CD4-positive, alpha-beta T cell (primary cell): Measurements from ENCODE around the gene NEGR1. TPM values are rescaled to one million over a fixed set of nuclear protein-coding genes. Genes with fewer than 3 reads are reported as not detected.

Experiments
- ATAC-seq: fragments of 200-7000 bp; cut with Tn5 transposase; one replicate; pipeline ENCODE4 v1.10.0; 2022; ENCODE audit warnings: mild to moderate bottlenecking; ENCODE audit not compliant: poor library complexity
- CTCF ChIA-PET: fragments of 350-600 bp; sonication (Branson Sonifier 250); formaldehyde crosslinking; loops from one replicate; lab custom pipeline; 2021; ENCODE audit warnings: antibody characterized with exemption, inconsistent platforms; lab: Charles Lee
- POLR2A ChIA-PET: fragments of 350-600 bp; sonication (Branson Sonifier 250); formaldehyde crosslinking; loops from one replicate; lab custom pipeline; 2021; ENCODE audit warnings: antibody characterized with exemption, inconsistent platforms; lab: Charles Lee
- DNase-seq, 14 experiments: peaks; one replicate each; pipeline ENCODE4 v3.0.0-alpha.2; 2013 to 2020; ENCODE audit warnings: mixed read lengths in 2 of 14
- H3K27ac ChIP-seq, 2 donors: one replicate each; pipeline versions ENCODE4 v1.5.1 to v1.7.0; 2013; ENCODE audit warnings: low read length in 2 of 2, low read depth in 1 of 2, mild to moderate bottlenecking in 1 of 2
- H3K27me3 ChIP-seq, 2 experiments: 1 replicate in 1 of 2; 2 replicates in 1 of 2; pipeline versions ENCODE4 v1.6.1 to v1.7.0; 2013; ENCODE audit warnings: low read length in 2 of 2, control low read depth in 1 of 2, mild to moderate bottlenecking in 1 of 2, moderate library complexity in 1 of 2; ENCODE audit not compliant: insufficient read depth in 2 of 2, control insufficient read depth in 1 of 2
- H3K36me3 ChIP-seq: one replicate; pipeline ENCODE4 v1.6.1; 2013; ENCODE audit warnings: low read length, control low read depth; ENCODE audit not compliant: insufficient read depth
- H3K4me1 ChIP-seq: one replicate; pipeline ENCODE4 v1.6.1; 2013; ENCODE audit warnings: low read length, control low read depth; ENCODE audit not compliant: insufficient read depth
- H3K4me3 ChIP-seq: one replicate; pipeline ENCODE4 v1.5.1; 2013; ENCODE audit warnings: mild to moderate bottlenecking, low read length, moderate library complexity
- H3K9me3 ChIP-seq, 2 experiments: 1 replicate in 1 of 2; 2 replicates in 1 of 2; pipeline versions ENCODE4 v1.6.1 to v1.7.0; 2013; ENCODE audit warnings: low read length in 2 of 2, mild to moderate bottlenecking in 2 of 2, control low read depth in 1 of 2, moderate library complexity in 1 of 2; ENCODE audit not compliant: control insufficient read depth in 1 of 2, insufficient read depth in 1 of 2
- H3K27ac Mint-ChIP-seq: one replicate; pipeline ENCODE4 v1.8.0; 2020; ENCODE audit warnings: mixed read lengths
- H3K27me3 Mint-ChIP-seq: one replicate; pipeline ENCODE4 v1.8.0; 2021; ENCODE audit warnings: mixed read lengths
- H3K36me3 Mint-ChIP-seq: one replicate; pipeline ENCODE4 v1.8.0; 2021; ENCODE audit warnings: low read depth, mixed read lengths
- H3K4me1 Mint-ChIP-seq: one replicate; pipeline ENCODE4 v1.8.0; 2021; ENCODE audit warnings: low read depth, mixed read lengths
- H3K4me3 Mint-ChIP-seq: one replicate; pipeline ENCODE4 v1.8.0; 2020; ENCODE audit warnings: mild to moderate bottlenecking, mixed read lengths
- H3K9me3 Mint-ChIP-seq: one replicate; pipeline ENCODE4 v1.8.0; 2020; ENCODE audit warnings: mixed read lengths
- CTCF ChIP-seq: fragments of 200-600 bp; IDR thresholded peaks from one replicate; pipeline ENCODE4 v1.8.0; 2022; ENCODE audit warnings: antibody characterized with exemption, mild to moderate bottlenecking
- intact Hi-C, 2 experiments: fragments of 100-400 bp; cut with DNase I in 1 of 2; cut with micrococcal nuclease in 1 of 2; formaldehyde crosslinking; loops; one replicate each; pipeline versions ENCODE4 v1.15.1 to v1.9.0; 2023 to 2025; cut with DNase I, micrococcal nuclease
- total RNA-seq, 174 experiments: library from RNA in 2 of 174; stranded (reverse) in 2 of 174; gene quantifications; one replicate each; pipeline ENCODE4 v1.2.3 and lab custom pipeline; 2021 to 2026

The NEGR1 gene
- total RNA-seq, 2 experiments from 2014 or later: 0.03 TPM

GRCh38 chr1:71650119-71650518, 632.2 kb downstream of the NEGR1 start:
- intact Hi-C loops: no loop called here
- Mint-ChIP-seq H3K36me3 (no peaks in the 10 kb centered on the region), H3K27me3 (no peaks in the 10 kb centered on the region), H3K27ac (no peak overlapping the region), H3K9me3 (no peaks in the 10 kb centered on the region), H3K4me1 (no peaks in the 10 kb centered on the region), H3K4me3 (no peak overlapping the region)
- no peak overlapping the region for H3K27ac ChIP-seq
- H3K27me3 ChIP-seq: no peaks in the 10 kb centered on the region
- ATAC-seq (no peak), DNase-seq (no peak)
- H3K36me3 ChIP-seq: no peaks in the 10 kb centered on the region
- no peak for TF ChIP-seq CTCF
- H3K9me3 ChIP-seq: no peaks in the 10 kb centered on the region
- no peak overlapping the region for H3K4me3 ChIP-seq
- CTCF ChIA-PET: interaction anchor here (1.1 kb wide), 1 partner anchor 8 kb away, joined by 3 read pairs; no protein-coding TSS in a partner anchor
- POLR2A ChIA-PET: interaction anchor here (0.8 kb wide), 1 partner anchor 19 kb away, joined by 3 read pairs; no protein-coding TSS in a partner anchor
- H3K4me1 ChIP-seq: no peaks in the 10 kb centered on the region

DNA sequence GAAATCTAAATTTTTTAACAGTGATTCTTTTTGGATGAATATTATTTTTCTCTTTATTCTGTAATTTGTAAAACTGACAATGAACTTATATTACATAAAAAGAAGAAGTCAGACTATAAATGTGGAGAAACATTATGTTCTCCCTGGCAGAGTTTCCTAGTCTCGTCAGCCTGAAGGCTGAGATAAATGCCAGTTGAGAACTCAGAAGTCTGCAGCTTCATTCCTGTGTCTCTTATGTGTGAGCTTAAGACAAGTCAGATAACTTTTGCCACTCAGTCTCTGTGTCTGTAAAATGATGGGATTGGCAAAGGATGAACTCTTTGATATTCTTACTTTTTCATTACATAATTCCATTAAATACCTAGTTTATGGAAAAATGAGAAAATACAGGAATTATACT, 632.7 kb downstream of the NEGR1 start:
- Mint-ChIP-seq H3K9me3 (no peaks in the 10 kb centered on the region), H3K36me3 (no peaks in the 10 kb centered on the region), H3K4me3 (no peak overlapping the region), H3K27ac (no peak overlapping the region), H3K27me3 (no peaks in the 10 kb centered on the region), H3K4me1 (no peaks in the 10 kb centered on the region)
- ChIA-PET CTCF (no interaction called here), POLR2A (no interaction called here)
- Histone ChIP-seq H3K9me3 (no peaks in the 10 kb centered on the region), H3K36me3 (no peaks in the 10 kb centered on the region), H3K27ac (no peak overlapping the region), H3K4me1 (no peaks in the 10 kb centered on the region), H3K4me3 (no peak overlapping the region), H3K27me3 (no peaks in the 10 kb centered on the region)
- no peak for ATAC-seq
- no peak for DNase-seq
- intact Hi-C loops: no loop called here
- TF ChIP-seq CTCF: no peak

DNA sequence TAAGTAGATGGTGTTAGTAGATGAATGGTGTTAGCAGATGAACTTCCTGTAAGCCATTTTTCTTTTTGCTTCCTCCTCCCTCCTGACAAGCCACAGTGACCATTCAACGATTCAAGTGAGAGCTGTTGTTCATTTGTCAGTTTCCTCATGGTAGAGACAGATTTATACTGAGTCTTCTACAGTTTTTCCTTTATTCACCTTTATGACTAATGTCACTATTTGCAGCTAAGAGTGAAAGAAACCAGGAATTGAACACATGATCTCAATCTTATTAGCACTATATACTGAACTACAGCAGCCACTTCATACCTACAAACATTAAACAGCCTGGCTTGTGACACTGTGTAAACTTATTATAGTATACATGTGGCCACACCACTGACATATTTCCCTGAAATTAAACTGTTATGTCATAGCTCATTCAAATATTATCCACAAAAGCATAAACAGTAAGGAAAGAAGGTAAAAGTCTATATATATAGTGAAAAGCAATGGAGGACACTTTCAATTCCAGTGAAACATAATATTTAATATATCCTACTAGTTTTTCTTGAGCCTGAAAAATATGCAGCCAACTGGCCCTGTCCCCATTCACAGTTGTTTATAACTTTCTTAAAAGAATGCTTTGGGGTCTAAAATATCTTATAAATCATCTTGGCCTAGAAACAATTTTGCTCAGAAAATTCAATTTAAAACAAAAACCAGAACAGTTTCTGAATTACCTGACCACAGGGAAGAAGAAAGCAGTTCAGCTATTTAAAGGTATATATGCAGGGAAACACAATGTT, 634.6 kb downstream of the NEGR1 start:
- Histone ChIP-seq H3K4me3 (no peak overlapping the region), H3K9me3 (no peaks in the 10 kb centered on the region), H3K27me3 (no peaks in the 10 kb centered on the region), H3K36me3 (no peaks in the 10 kb centered on the region), H3K27ac (no peak overlapping the region), H3K4me1 (no peaks in the 10 kb centered on the region)
- TF ChIP-seq CTCF: no peak
- Mint-ChIP-seq H3K27me3 (no peaks in the 10 kb centered on the region), H3K9me3 (no peaks in the 10 kb centered on the region), H3K4me1 (no peaks in the 10 kb centered on the region), H3K36me3 (no peaks in the 10 kb centered on the region), H3K27ac (no peak overlapping the region), H3K4me3 (no peak overlapping the region)
- DNase-seq (no peak), ATAC-seq (no peak)
- ChIA-PET POLR2A (no interaction called here), CTCF (interaction anchor here (0.6 kb wide), 1 partner anchor 230 kb away, joined by 3 read pairs; no protein-coding TSS in a partner anchor)
- intact Hi-C loops: no loop called here
